ENCODE measurements around the gene TMEM150C. TPM values are rescaled to one million over a fixed set of nuclear protein-coding genes. Genes with fewer than 3 reads are reported as not detected.

The TMEM150C gene
- polyA plus RNA-seq, 4 donors, result 0.45 to 6.2 (median 1.8) TPM

DNA sequence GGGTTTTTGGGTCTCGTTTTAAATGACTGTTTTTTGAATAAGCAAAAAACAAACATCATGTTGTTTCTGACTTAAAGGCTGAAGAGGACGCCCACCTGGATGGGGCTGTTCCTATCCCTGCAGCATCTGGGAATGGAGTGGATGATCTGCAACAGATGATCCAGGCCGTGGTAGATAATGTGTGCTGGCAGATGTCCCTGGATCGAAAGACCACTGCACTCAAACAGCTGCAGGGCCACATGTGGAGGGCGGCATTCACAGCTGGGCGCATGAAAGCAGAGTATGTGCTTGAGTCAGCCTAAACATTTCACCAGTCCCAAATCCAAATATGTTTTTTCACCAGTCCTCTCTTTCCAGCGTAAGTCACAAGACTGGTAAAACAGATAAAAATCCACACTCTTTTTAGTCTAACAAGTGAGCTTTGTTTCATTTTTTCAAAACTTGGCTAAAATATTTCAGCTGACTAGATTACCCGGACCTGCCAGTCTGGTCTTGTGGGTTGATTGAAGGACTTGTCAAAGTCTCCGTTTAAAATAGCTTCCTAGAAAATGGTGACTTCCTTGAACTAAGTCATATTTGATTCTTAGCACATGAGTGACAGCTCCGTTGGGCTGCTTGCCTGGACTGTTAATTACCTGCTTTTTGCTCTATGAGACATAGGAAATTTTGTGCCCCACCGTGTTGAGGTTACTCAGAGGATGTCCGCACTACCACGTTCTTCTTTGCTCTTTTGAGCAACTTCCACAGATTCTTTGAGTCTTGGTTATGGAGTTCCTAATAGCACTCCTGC lies 110.6 kb downstream of the TMEM150C start:
- no peak for FAIRE-seq
- WGBS, 3 donors, result 83 to 94% (median 92%) methylated on average over 13 of the region's 13 CpGs
- Histone ChIP-seq H3K9me3 (ENCODE audit: control insufficient read depth in 2 of 2, insufficient read depth in 1 of 2, low read depth in 1 of 2, low read length in 1 of 2) (no peaks in the 10 kb centered on the region), H3K36me3 (ENCODE audit: control insufficient read depth in 3 of 3, insufficient read depth in 2 of 3, low read depth in 1 of 3, low read length in 3 of 3) (peaks cover 4 to 43% (median 9%) of the 10 kb centered on the region in 3 donors), H3K4me1 (ENCODE audit: control insufficient read depth in 3 of 3, insufficient read depth in 2 of 3, low read depth in 1 of 3, low read length in 2 of 3) (no peaks in the 10 kb centered on the region), H3K27ac (ENCODE audit: low read depth in 1 of 3, low read length in 2 of 3) (no peak overlapping the region), H3K27me3 (ENCODE audit: control insufficient read depth in 3 of 3, insufficient read depth in 3 of 3, low read length in 3 of 3) (no peaks in the 10 kb centered on the region), H3K4me3 (ENCODE audit: low read depth in 1 of 3, low read length in 3 of 3) (no peak overlapping the region)
- no peak for DNase-seq

DNA sequence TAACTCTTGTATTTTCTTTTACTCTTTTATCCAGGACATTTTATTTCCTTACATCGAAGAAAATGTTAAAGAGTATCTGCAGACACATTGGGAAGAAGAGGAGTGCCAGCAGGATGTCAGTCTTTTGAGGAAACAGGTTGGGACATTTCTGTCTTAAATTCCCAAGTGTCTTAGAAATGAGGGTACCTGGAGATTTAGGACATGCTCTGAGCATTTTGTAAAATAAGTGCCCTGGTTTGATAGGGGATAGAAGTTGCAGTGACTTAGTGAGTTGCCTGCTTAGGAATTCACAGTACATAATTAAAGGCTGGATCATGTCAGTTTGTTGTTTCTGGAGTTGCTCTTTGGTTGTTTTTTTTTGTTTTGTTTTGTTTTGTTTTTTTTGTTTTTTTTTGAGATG lies 113.9 kb downstream of the TMEM150C start:
- FAIRE-seq (no peak), DNase-seq (no peak)
- Histone ChIP-seq H3K4me3 (ENCODE audit: low read depth in 1 of 3, low read length in 3 of 3) (no peak overlapping the region), H3K27ac (ENCODE audit: low read depth in 1 of 3, low read length in 2 of 3) (no peak overlapping the region), H3K9me3 (ENCODE audit: control insufficient read depth in 2 of 2, insufficient read depth in 1 of 2, low read depth in 1 of 2, low read length in 1 of 2) (no peaks in the 10 kb centered on the region), H3K4me1 (ENCODE audit: control insufficient read depth in 3 of 3, insufficient read depth in 2 of 3, low read depth in 1 of 3, low read length in 2 of 3) (no peaks in the 10 kb centered on the region), H3K27me3 (ENCODE audit: control insufficient read depth in 3 of 3, insufficient read depth in 3 of 3, low read length in 3 of 3) (no peaks in the 10 kb centered on the region), H3K36me3 (ENCODE audit: control insufficient read depth in 3 of 3, insufficient read depth in 2 of 3, low read depth in 1 of 3, low read length in 3 of 3) (peaks cover 4 to 43% (median 6%) of the 10 kb centered on the region in 3 donors)
- 93 to 100% (median 98%) methylated on average over 1 of the region's 1 CpG for WGBS, 3 donors

GRCh38 chr4:82439088-82439487 lies 122.7 kb downstream of the TMEM150C start:
- Histone ChIP-seq H3K36me3 (ENCODE audit: control insufficient read depth in 3 of 3, insufficient read depth in 2 of 3, low read depth in 1 of 3, low read length in 3 of 3) (peaks cover 0 to 28% (median 1%) of the 10 kb centered on the region in 3 donors), H3K9me3 (ENCODE audit: control insufficient read depth in 2 of 2, insufficient read depth in 1 of 2, low read depth in 1 of 2, low read length in 1 of 2) (no peaks in the 10 kb centered on the region), H3K27ac (ENCODE audit: low read depth in 1 of 3, low read length in 2 of 3) (no peak overlapping the region), H3K27me3 (ENCODE audit: control insufficient read depth in 3 of 3, insufficient read depth in 3 of 3, low read length in 3 of 3) (no peaks in the 10 kb centered on the region), H3K4me3 (ENCODE audit: low read depth in 1 of 3, low read length in 3 of 3) (no peak overlapping the region), H3K4me1 (ENCODE audit: control insufficient read depth in 3 of 3, insufficient read depth in 2 of 3, low read depth in 1 of 3, low read length in 2 of 3) (peaks cover 0 to 2% (median 0%) of the 10 kb centered on the region in 3 donors)
- no peak for FAIRE-seq
- no peak for DNase-seq
- WGBS, 3 donors, result 57 to 74% (median 71%) methylated on average over 2 of the region's 2 CpGs

- no peak for FAIRE-seq
- H3K9me3 ChIP-seq (ENCODE audit: control insufficient read depth in 2 of 2, insufficient read depth in 1 of 2, low read depth in 1 of 2, low read length in 1 of 2), result no peaks in the 10 kb centered on the region
- H3K4me3 ChIP-seq (ENCODE audit: low read depth in 1 of 3, low read length in 3 of 3), result no peak overlapping the region
- DNase-seq, result no peak
- H3K27ac ChIP-seq (ENCODE audit: low read depth in 1 of 3, low read length in 2 of 3), result no peak overlapping the region
- peaks cover 0 to 20% (median 1%) of the 10 kb centered on the region in 3 donors for H3K36me3 ChIP-seq (ENCODE audit: control insufficient read depth in 3 of 3, insufficient read depth in 2 of 3, low read depth in 1 of 3, low read length in 3 of 3)
- 89 to 91% (median 90%) methylated on average over 4 of the region's 4 CpGs for WGBS, 3 donors
- H3K27me3 ChIP-seq (ENCODE audit: control insufficient read depth in 3 of 3, insufficient read depth in 3 of 3, low read length in 3 of 3), result no peaks in the 10 kb centered on the region
- H3K4me1 ChIP-seq (ENCODE audit: control insufficient read depth in 3 of 3, insufficient read depth in 2 of 3, low read depth in 1 of 3, low read length in 2 of 3), result peaks cover 2 to 5% (median 3%) of the 10 kb centered on the region in 3 donors
Observed at GRCh38 chr4:82437285-82438005, 124.3 kb downstream of the TMEM150C start.

- H3K36me3 ChIP-seq (ENCODE audit: control insufficient read depth in 3 of 3, insufficient read depth in 2 of 3, low read depth in 1 of 3, low read length in 3 of 3), result peaks cover 0 to 20% (median 1%) of the 10 kb centered on the region in 3 donors
- FAIRE-seq, result no peak
- no peaks in the 10 kb centered on the region for H3K27me3 ChIP-seq (ENCODE audit: control insufficient read depth in 3 of 3, insufficient read depth in 3 of 3, low read length in 3 of 3)
- peaks cover 2 to 7% (median 3%) of the 10 kb centered on the region in 3 donors for H3K4me1 ChIP-seq (ENCODE audit: control insufficient read depth in 3 of 3, insufficient read depth in 2 of 3, low read depth in 1 of 3, low read length in 2 of 3)
- no peak for DNase-seq
- H3K27ac ChIP-seq (ENCODE audit: low read depth in 1 of 3, low read length in 2 of 3), result no peak overlapping the region
- no peak overlapping the region for H3K4me3 ChIP-seq (ENCODE audit: low read depth in 1 of 3, low read length in 3 of 3)
- 95 to 99% (median 96%) methylated on average over 4 of the region's 4 CpGs for WGBS, 3 donors
- H3K9me3 ChIP-seq (ENCODE audit: control insufficient read depth in 2 of 2, insufficient read depth in 1 of 2, low read depth in 1 of 2, low read length in 1 of 2), result no peaks in the 10 kb centered on the region
Observed at GRCh38 chr4:82436780-82437179, 125.0 kb downstream of the TMEM150C start.

DNA sequence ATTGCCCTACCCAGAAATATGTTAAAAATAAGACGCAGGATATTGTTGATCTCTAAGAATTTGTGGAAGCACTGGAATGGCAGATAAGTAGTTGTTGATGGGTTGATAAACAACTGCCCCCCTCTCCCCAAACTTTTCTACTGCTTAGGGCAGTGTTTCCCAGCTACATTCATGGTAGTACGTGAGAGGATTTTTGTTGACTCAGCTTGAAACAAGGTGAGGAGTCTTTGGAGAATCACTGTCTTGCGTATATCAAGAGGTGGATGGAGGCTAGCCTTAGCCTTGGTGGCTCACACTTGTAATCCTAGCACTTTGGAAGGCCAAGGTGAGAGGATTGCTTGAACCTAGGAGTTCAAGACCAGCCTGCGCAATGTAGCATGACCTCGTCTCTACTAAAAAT lies 125.7 kb downstream of the TMEM150C start:
- Histone ChIP-seq H3K36me3 (ENCODE audit: control insufficient read depth in 3 of 3, insufficient read depth in 2 of 3, low read depth in 1 of 3, low read length in 3 of 3) (peaks cover 0 to 20% (median 1%) of the 10 kb centered on the region in 3 donors), H3K27ac (ENCODE audit: low read depth in 1 of 3, low read length in 2 of 3) (no peak overlapping the region), H3K9me3 (ENCODE audit: control insufficient read depth in 2 of 2, insufficient read depth in 1 of 2, low read depth in 1 of 2, low read length in 1 of 2) (no peaks in the 10 kb centered on the region), H3K4me1 (ENCODE audit: control insufficient read depth in 3 of 3, insufficient read depth in 2 of 3, low read depth in 1 of 3, low read length in 2 of 3) (peaks cover 2 to 7% (median 3%) of the 10 kb centered on the region in 3 donors), H3K4me3 (ENCODE audit: low read depth in 1 of 3, low read length in 3 of 3) (no peak overlapping the region), H3K27me3 (ENCODE audit: control insufficient read depth in 3 of 3, insufficient read depth in 3 of 3, low read length in 3 of 3) (no peaks in the 10 kb centered on the region)
- 94 to 95% (median 95%) methylated on average over 5 of the region's 5 CpGs for WGBS, 3 donors
- DNase-seq (no peak), FAIRE-seq (no peak)

GRCh38 chr4:82434949-82435348 lies 126.8 kb downstream of the TMEM150C start:
- 94 to 98% (median 96%) methylated on average over 7 of the region's 7 CpGs for WGBS, 3 donors
- FAIRE-seq, result no peak
- H3K36me3 ChIP-seq (ENCODE audit: control insufficient read depth in 3 of 3, insufficient read depth in 2 of 3, low read depth in 1 of 3, low read length in 3 of 3), result peaks cover 0 to 20% (median 1%) of the 10 kb centered on the region in 3 donors
- no peaks in the 10 kb centered on the region for H3K27me3 ChIP-seq (ENCODE audit: control insufficient read depth in 3 of 3, insufficient read depth in 3 of 3, low read length in 3 of 3)
- no peak overlapping the region for H3K27ac ChIP-seq (ENCODE audit: low read depth in 1 of 3, low read length in 2 of 3)
- H3K4me1 ChIP-seq (ENCODE audit: control insufficient read depth in 3 of 3, insufficient read depth in 2 of 3, low read depth in 1 of 3, low read length in 2 of 3), result peaks cover 2 to 7% (median 3%) of the 10 kb centered on the region in 3 donors
- no peaks in the 10 kb centered on the region for H3K9me3 ChIP-seq (ENCODE audit: control insufficient read depth in 2 of 2, insufficient read depth in 1 of 2, low read depth in 1 of 2, low read length in 1 of 2)
- no peak overlapping the region for H3K4me3 ChIP-seq (ENCODE audit: low read depth in 1 of 3, low read length in 3 of 3)
- DNase-seq, result no peak

- no peak overlapping the region for H3K4me3 ChIP-seq (ENCODE audit: low read depth in 1 of 3, low read length in 3 of 3)
- no peak for FAIRE-seq
- DNase-seq, result no peak
- peaks cover 0 to 7% (median 3%) of the 10 kb centered on the region in 3 donors for H3K4me1 ChIP-seq (ENCODE audit: control insufficient read depth in 3 of 3, insufficient read depth in 2 of 3, low read depth in 1 of 3, low read length in 2 of 3)
- H3K36me3 ChIP-seq (ENCODE audit: control insufficient read depth in 3 of 3, insufficient read depth in 2 of 3, low read depth in 1 of 3, low read length in 3 of 3), result peaks cover 0 to 20% (median 1%) of the 10 kb centered on the region in 3 donors
- H3K9me3 ChIP-seq (ENCODE audit: control insufficient read depth in 2 of 2, insufficient read depth in 1 of 2, low read depth in 1 of 2, low read length in 1 of 2), result no peaks in the 10 kb centered on the region
- 60 to 71% (median 70%) methylated on average over 2 of the region's 2 CpGs for WGBS, 3 donors
- no peak overlapping the region for H3K27ac ChIP-seq (ENCODE audit: low read depth in 1 of 3, low read length in 2 of 3)
- no peaks in the 10 kb centered on the region for H3K27me3 ChIP-seq (ENCODE audit: control insufficient read depth in 3 of 3, insufficient read depth in 3 of 3, low read length in 3 of 3)
Observed at GRCh38 chr4:82433791-82434190, 128.0 kb downstream of the TMEM150C start.

Measured in small intestine (tissue), 7 donors.